Esophagus squamous epithelium (tissue), 4 donors: Measurements from ENCODE around the gene TMEM127.

Experiments
- POLR2A ChIP-seq, 4 donors: fragments of 450-650 bp; IDR thresholded peaks; one replicate each; pipeline ENCODE4 v1.6.1; 2017; ENCODE audit warnings: antibody characterized with exemption in 4 of 4, mild to moderate bottlenecking in 4 of 4, moderate library complexity in 3 of 4
- TF ChIP-seq, protein P1 (sequence below), 6 experiments: fragments of 450-650 bp in 4 of 6; fragments of 200-600 bp in 2 of 6; sonication (generic) in 2 of 6; IDR thresholded peaks; one replicate each; pipeline ENCODE4 v1.5.1; 2016 to 2019; ENCODE audit warnings: antibody characterized with exemption in 6 of 6, mild to moderate bottlenecking in 4 of 6, moderate library complexity in 4 of 6

DNA sequence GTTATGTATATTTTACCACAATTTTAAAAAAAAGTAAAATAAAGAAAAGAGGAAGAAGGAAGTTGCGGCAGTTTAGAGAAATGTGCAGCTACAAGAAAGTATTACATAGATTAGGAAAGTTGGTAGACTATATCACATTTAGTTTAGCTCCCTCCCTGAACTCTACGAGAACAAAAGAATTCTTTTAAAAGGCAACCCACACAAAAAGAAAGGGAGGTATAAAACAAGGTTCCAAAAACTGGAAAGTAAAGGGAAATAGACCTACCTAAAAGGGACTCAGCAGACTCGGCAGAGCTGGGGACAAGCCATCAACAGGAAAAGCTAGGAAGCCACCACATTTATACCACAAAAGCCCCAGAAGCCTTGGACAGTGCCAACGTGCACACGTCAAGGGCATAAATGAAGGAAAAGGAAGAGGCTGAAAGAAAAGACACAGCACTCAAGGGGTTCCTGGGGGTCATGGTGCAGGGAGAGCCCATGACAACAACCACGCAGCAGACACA, 9.1 kb downstream of the TMEM127 start:
- TF ChIP-seq, protein P1, sequence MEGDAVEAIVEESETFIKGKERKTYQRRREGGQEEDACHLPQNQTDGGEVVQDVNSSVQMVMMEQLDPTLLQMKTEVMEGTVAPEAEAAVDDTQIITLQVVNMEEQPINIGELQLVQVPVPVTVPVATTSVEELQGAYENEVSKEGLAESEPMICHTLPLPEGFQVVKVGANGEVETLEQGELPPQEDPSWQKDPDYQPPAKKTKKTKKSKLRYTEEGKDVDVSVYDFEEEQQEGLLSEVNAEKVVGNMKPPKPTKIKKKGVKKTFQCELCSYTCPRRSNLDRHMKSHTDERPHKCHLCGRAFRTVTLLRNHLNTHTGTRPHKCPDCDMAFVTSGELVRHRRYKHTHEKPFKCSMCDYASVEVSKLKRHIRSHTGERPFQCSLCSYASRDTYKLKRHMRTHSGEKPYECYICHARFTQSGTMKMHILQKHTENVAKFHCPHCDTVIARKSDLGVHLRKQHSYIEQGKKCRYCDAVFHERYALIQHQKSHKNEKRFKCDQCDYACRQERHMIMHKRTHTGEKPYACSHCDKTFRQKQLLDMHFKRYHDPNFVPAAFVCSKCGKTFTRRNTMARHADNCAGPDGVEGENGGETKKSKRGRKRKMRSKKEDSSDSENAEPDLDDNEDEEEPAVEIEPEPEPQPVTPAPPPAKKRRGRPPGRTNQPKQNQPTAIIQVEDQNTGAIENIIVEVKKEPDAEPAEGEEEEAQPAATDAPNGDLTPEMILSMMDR (IDR thresholded peaks at IDR 0.05) = no peak
- TF ChIP-seq POLR2A (IDR thresholded peaks at IDR 0.05) = no peak
